WERI-Rb-1 (cell line): Measurements from ENCODE around the gene ADGRF5.

ENCODE experiments used
- DNase-seq: peaks from one replicate; pipeline ENCODE4 v3.0.0-alpha.2; 2020
- H3K27ac ChIP-seq: fragments of 250-450 bp; sonication (Bioruptor Pico); 2 replicates; pipeline ENCODE4 v1.5.1; 2020; ENCODE audit warnings: mild to moderate bottlenecking, moderate library complexity
- H3K27me3 ChIP-seq: fragments of 250-450 bp; sonication (Bioruptor Pico); 2 replicates; pipeline ENCODE4 v1.5.1; 2021; ENCODE audit warnings: mild to moderate bottlenecking, low read depth, moderate library complexity; ENCODE audit not compliant: insufficient read depth, severe bottlenecking
- H3K36me3 ChIP-seq: fragments of 250-450 bp; sonication (Bioruptor Pico); 2 replicates; pipeline ENCODE4 v1.5.1; 2020; ENCODE audit warnings: mild to moderate bottlenecking, moderate library complexity
- H3K4me3 ChIP-seq: 2 replicates; pipeline ENCODE4 v1.5.1; 2011; ENCODE audit warnings: low read depth, mild to moderate bottlenecking, control low read depth, low read length
- H3K9me3 ChIP-seq: fragments of 250-450 bp; sonication (Bioruptor Pico); 2 replicates; pipeline ENCODE4 v1.5.1; 2021; ENCODE audit warnings: mild to moderate bottlenecking, moderate library complexity; ENCODE audit not compliant: severe bottlenecking
- CTCF ChIP-seq: IDR thresholded peaks from 2 replicates; pipeline ENCODE4 v1.5.1; 2011; ENCODE audit warnings: low read depth, mild to moderate bottlenecking, control low read depth, inconsistent platforms, low read length

ADGRF5 gene

GRCh38 chr6:46921731-46922130 lies at the start of gene ADGRF5:
Gene ADGRF5, minus strand, starts transcription at chr6:46921938. Its CDS starts 15,176 bp downstream, at chr6:46906762.
- H3K27ac ChIP-seq = no peak within 1 kb of the TSS
- no peak for TF ChIP-seq CTCF
- no peaks in the 10 kb centered on the region for H3K27me3 ChIP-seq
- H3K9me3 ChIP-seq = no peaks in the 10 kb centered on the region
- no peaks in the 10 kb centered on the region for H3K36me3 ChIP-seq
- H3K4me3 ChIP-seq = no peak within 1 kb of the TSS
- DNase-seq = no peak

- no peaks in the 10 kb centered on the region for H3K9me3 ChIP-seq
- H3K27ac ChIP-seq = no peak overlapping the region
- no peaks in the 10 kb centered on the region for H3K36me3 ChIP-seq
- H3K27me3 ChIP-seq = no peaks in the 10 kb centered on the region
- TF ChIP-seq CTCF = no peak
- no peak overlapping the region for H3K4me3 ChIP-seq
- DNase-seq = no peak
Observed at GRCh38 chr6:46969206-46969605, 47.5 kb upstream of the ADGRF5 start.

GRCh38 chr6:46967826-46968349 lies 46.1 kb upstream of the ADGRF5 start:
- Histone ChIP-seq H3K9me3 (no peaks in the 10 kb centered on the region), H3K27me3 (no peaks in the 10 kb centered on the region), H3K27ac (no peak overlapping the region), H3K36me3 (no peaks in the 10 kb centered on the region), H3K4me3 (no peak overlapping the region)
- TF ChIP-seq CTCF = no peak
- DNase-seq = no peak

GRCh38 chr6:46964716-46965519 lies 43.2 kb upstream of the ADGRF5 start:
- no peak for TF ChIP-seq CTCF
- Histone ChIP-seq H3K36me3 (no peaks in the 10 kb centered on the region), H3K9me3 (no peaks in the 10 kb centered on the region), H3K27ac (no peak overlapping the region), H3K27me3 (no peaks in the 10 kb centered on the region), H3K4me3 (no peak overlapping the region)
- no peak for DNase-seq

GRCh38 chr6:46963626-46964025 lies 41.9 kb upstream of the ADGRF5 start:
- Histone ChIP-seq H3K27ac (no peak overlapping the region), H3K27me3 (no peaks in the 10 kb centered on the region), H3K36me3 (no peaks in the 10 kb centered on the region), H3K9me3 (no peaks in the 10 kb centered on the region), H3K4me3 (no peak overlapping the region)
- DNase-seq = no peak
- TF ChIP-seq CTCF = no peak
